ENCODE measurements around the gene KLHL2.
"Not testable (repeated sequence)": the region's sequence is repeated elsewhere in the genome, so short reads cannot be mapped to it uniquely, and the experiment has no call there.

The KLHL2 gene

DNA sequence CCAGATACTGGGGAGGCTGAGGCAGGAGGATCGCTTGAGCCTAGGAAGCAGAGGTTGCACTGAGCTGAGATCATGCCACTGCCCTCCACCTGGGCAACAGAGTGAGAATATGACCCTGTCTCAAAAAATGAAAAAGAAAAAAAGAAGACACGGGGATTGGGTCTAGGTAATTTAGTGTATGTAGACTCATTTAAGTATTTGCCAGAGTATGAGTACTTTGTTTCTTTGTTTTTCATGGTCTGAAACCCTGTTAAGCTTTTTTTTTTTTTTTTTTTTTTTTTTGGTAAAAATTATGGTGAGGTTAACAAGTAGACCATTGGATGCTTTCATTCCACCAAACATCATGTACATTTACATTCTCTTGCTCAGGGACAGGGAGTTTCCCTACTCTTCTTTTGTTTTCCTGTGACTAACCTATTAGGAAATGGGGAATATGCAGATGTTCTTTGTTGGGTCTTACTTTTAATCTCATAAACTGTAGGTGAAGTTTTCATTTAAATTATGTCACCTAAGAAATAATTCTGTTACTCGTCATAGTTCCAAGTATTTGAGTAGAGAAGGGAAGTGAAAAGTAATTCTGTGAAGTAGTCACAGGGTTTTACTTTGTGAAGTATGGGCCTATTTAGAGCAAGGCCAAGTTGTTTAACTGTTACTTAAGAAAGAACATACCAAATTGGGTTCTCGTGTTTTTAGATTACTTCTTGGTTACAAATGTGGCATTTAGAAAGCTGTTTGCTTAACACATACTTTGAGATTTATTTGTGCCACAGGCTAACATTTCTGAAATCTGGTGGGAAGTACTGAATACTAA lies 25.5 kb downstream of the KLHL2 start:
- H3K9ac ChIP-seq (ENCODE audit: low read length); H3K27me3 ChIP-seq (ENCODE audit: insufficient read depth, low read length, poor library complexity); H3K4me2 ChIP-seq (ENCODE audit: low read length); H2BK120ac ChIP-seq (ENCODE audit: low read depth, low read length); H3K4ac ChIP-seq (ENCODE audit: low read depth, low read length); H3K56ac ChIP-seq (ENCODE audit: low read length); H3K18ac ChIP-seq (ENCODE audit: low read length); H2BK5ac ChIP-seq (ENCODE audit: low read length); H3K36me3 ChIP-seq (ENCODE audit: control insufficient read depth, insufficient read depth, low read length); DNase-seq; H3K4me1 ChIP-seq (ENCODE audit: control insufficient read depth, low read depth, low read length); H3K4me3 ChIP-seq (ENCODE audit: low read length); H4K8ac ChIP-seq (ENCODE audit: low read depth, low read length); H3K79me2 ChIP-seq (ENCODE audit: control insufficient read depth, insufficient read depth, low read length); H2BK15ac ChIP-seq (replicated peaks; ENCODE audit: low read depth); H3K27ac ChIP-seq (ENCODE audit: low read depth, low read length); H2AK5ac ChIP-seq (ENCODE audit: low read length); H3K79me1 ChIP-seq (ENCODE audit: low read length); H3K23ac ChIP-seq (ENCODE audit: low read length); H4K5ac ChIP-seq (ENCODE audit: low read length): not testable (repeated sequence)
- WGBS (ENCODE audit: extremely low coverage, insufficient coverage, low lambda C conversion rate), result no CpG with 5 or more reads among the region's 4 CpGs

DNA sequence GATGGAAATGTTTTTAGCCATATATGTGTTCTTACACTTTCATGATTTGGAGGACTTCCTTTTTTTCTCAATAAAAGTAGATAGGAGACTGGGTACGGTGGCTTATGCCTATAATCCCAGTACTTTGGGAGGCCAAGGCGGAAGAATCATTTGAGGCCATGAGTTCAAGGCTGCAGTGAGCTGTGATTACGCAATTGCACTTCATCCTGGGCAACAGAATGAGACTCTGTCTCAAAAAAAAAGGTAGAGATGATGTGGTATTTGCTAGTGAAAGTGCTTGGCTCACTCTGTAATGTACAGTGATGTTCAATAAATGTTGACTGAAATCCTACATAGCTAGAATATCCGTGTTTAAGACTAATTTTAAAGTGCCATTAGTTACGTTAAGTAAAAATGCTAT lies 27.4 kb downstream of the KLHL2 start:
- no CpG with 5 or more reads among the region's 5 CpGs for WGBS (ENCODE audit: extremely low coverage, insufficient coverage, low lambda C conversion rate)
- no peaks in the 10 kb centered on the region for H3K27me3 ChIP-seq (ENCODE audit: insufficient read depth, low read length, poor library complexity)
- no peak overlapping the region for H4K8ac ChIP-seq (ENCODE audit: low read depth, low read length)
- H3K56ac ChIP-seq (ENCODE audit: low read length), result no peak overlapping the region
- H3K4ac ChIP-seq (ENCODE audit: low read depth, low read length), result no peak overlapping the region
- no peaks in the 10 kb centered on the region for H3K79me1 ChIP-seq (ENCODE audit: low read length)
- no peak overlapping the region for H2BK120ac ChIP-seq (ENCODE audit: low read depth, low read length)
- H2BK15ac ChIP-seq (replicated peaks; ENCODE audit: low read depth), result no peak overlapping the region
- no peak for DNase-seq
- no peak overlapping the region for H3K4me3 ChIP-seq (ENCODE audit: low read length)
- H3K36me3 ChIP-seq (ENCODE audit: control insufficient read depth, insufficient read depth, low read length), result no peaks in the 10 kb centered on the region
- H4K5ac ChIP-seq (ENCODE audit: low read length), result no peak overlapping the region
- H3K79me2 ChIP-seq (ENCODE audit: control insufficient read depth, insufficient read depth, low read length), result no peaks in the 10 kb centered on the region
- no peak overlapping the region for H2BK5ac ChIP-seq (ENCODE audit: low read length)
- H3K9ac ChIP-seq (ENCODE audit: low read length), result no peak overlapping the region
- no peak overlapping the region for H3K18ac ChIP-seq (ENCODE audit: low read length)
- no peak overlapping the region for H3K27ac ChIP-seq (ENCODE audit: low read depth, low read length)
- H3K4me2 ChIP-seq (ENCODE audit: low read length), result no peak overlapping the region
- H3K23ac ChIP-seq (ENCODE audit: low read length), result no peak overlapping the region
- no peaks in the 10 kb centered on the region for H3K4me1 ChIP-seq (ENCODE audit: control insufficient read depth, low read depth, low read length)
- H2AK5ac ChIP-seq (ENCODE audit: low read length), result no peak overlapping the region

DNA sequence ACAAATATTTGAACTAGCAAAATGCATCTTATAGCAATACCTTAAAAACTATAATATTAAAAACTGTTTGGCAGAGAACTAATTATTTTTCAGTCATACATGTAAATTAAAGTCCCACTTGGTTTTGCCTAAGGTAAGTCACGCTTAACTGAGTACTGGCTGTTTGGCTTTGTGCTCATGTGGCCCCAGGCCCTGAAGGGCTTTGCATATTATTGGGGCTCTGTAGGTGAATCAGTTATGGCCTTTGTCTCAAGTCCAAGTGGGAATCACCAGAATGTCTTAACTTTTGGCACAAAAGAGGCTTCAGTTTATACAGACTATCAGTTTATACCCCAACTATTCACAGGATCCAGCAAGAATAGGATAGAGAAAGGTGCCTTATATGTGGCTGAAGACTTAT lies 29.5 kb downstream of the KLHL2 start:
- not testable (repeated sequence) for H3K23ac ChIP-seq (ENCODE audit: low read length); H3K4me3 ChIP-seq (ENCODE audit: low read length); H2BK120ac ChIP-seq (ENCODE audit: low read depth, low read length); H2AK5ac ChIP-seq (ENCODE audit: low read length); H3K4me2 ChIP-seq (ENCODE audit: low read length); H3K27ac ChIP-seq (ENCODE audit: low read depth, low read length); H3K79me2 ChIP-seq (ENCODE audit: control insufficient read depth, insufficient read depth, low read length); H3K56ac ChIP-seq (ENCODE audit: low read length); H3K27me3 ChIP-seq (ENCODE audit: insufficient read depth, low read length, poor library complexity); H4K5ac ChIP-seq (ENCODE audit: low read length); DNase-seq; H4K8ac ChIP-seq (ENCODE audit: low read depth, low read length); H2BK15ac ChIP-seq (replicated peaks; ENCODE audit: low read depth); H3K18ac ChIP-seq (ENCODE audit: low read length); H3K4ac ChIP-seq (ENCODE audit: low read depth, low read length); H2BK5ac ChIP-seq (ENCODE audit: low read length); H3K4me1 ChIP-seq (ENCODE audit: control insufficient read depth, low read depth, low read length); H3K9ac ChIP-seq (ENCODE audit: low read length); H3K79me1 ChIP-seq (ENCODE audit: low read length); H3K36me3 ChIP-seq (ENCODE audit: control insufficient read depth, insufficient read depth, low read length)
- WGBS (ENCODE audit: extremely low coverage, insufficient coverage, low lambda C conversion rate), result no CpG with 5 or more reads among the region's 1 CpG

DNA sequence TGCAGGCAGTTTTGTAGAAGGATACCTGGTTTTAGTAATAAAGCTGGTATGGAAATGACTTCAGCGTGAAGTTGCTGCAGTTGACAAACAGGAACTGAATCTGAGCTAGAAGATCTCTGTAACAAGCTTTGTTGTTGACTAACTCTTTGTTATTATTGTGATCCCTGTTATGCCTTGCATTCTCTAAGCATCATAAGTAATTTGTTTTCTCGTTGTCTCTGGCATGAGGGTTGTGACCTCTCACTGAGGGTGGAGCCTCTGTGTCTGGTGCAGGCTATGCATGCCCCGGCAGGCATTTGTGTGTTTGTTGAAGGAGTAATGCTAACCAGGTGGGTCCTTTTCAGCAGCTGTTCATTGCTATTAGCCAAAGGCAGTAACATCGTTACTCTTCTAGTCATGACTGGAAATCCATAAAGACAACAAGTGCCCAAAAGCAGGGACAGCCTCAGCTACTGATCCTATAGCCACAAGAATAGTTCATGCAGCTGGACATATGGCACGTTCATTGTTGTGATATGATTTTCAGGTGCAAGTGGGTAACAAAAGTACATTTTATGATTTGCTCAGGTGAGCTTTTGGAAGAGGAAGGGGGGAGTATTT lies 30.8 kb downstream of the KLHL2 start:
- not testable (repeated sequence) for DNase-seq; H3K56ac ChIP-seq (ENCODE audit: low read length); H3K4me3 ChIP-seq (ENCODE audit: low read length); H3K4me2 ChIP-seq (ENCODE audit: low read length); H3K27me3 ChIP-seq (ENCODE audit: insufficient read depth, low read length, poor library complexity); H3K36me3 ChIP-seq (ENCODE audit: control insufficient read depth, insufficient read depth, low read length); H2BK120ac ChIP-seq (ENCODE audit: low read depth, low read length); H4K5ac ChIP-seq (ENCODE audit: low read length); H2BK15ac ChIP-seq (replicated peaks; ENCODE audit: low read depth); H3K9ac ChIP-seq (ENCODE audit: low read length); H2AK5ac ChIP-seq (ENCODE audit: low read length); H3K18ac ChIP-seq (ENCODE audit: low read length); H3K4ac ChIP-seq (ENCODE audit: low read depth, low read length); H3K79me2 ChIP-seq (ENCODE audit: control insufficient read depth, insufficient read depth, low read length); H3K4me1 ChIP-seq (ENCODE audit: control insufficient read depth, low read depth, low read length); H3K27ac ChIP-seq (ENCODE audit: low read depth, low read length); H3K23ac ChIP-seq (ENCODE audit: low read length); H3K79me1 ChIP-seq (ENCODE audit: low read length); H4K8ac ChIP-seq (ENCODE audit: low read depth, low read length); H2BK5ac ChIP-seq (ENCODE audit: low read length)
- WGBS (ENCODE audit: extremely low coverage, insufficient coverage, low lambda C conversion rate), result no CpG with 5 or more reads among the region's 5 CpGs

DNA sequence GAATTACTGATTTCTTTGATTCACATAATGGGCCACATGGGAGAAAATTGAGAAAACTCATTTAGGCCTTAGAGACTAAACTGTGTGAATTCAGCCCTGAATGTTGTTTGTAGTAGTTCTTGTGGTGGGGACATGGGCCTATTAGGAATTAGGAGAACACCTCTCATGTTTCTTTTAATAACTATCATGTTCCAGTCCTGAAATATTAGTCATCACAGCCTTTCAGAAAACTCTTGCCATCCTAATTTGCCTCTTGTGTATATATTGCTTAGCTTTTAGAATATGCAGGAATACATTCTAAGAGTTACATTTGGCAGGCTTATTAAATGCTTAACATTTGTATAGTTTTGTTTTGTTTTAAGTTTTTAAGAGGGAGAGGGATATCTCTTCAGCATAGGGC lies 33.4 kb downstream of the KLHL2 start:
- DNase-seq; H3K9ac ChIP-seq (ENCODE audit: low read length); H3K27me3 ChIP-seq (ENCODE audit: insufficient read depth, low read length, poor library complexity); H3K27ac ChIP-seq (ENCODE audit: low read depth, low read length); H2BK120ac ChIP-seq (ENCODE audit: low read depth, low read length); H3K4me3 ChIP-seq (ENCODE audit: low read length); H2BK5ac ChIP-seq (ENCODE audit: low read length); H3K4ac ChIP-seq (ENCODE audit: low read depth, low read length); H3K56ac ChIP-seq (ENCODE audit: low read length); H3K4me1 ChIP-seq (ENCODE audit: control insufficient read depth, low read depth, low read length); H3K36me3 ChIP-seq (ENCODE audit: control insufficient read depth, insufficient read depth, low read length); H3K23ac ChIP-seq (ENCODE audit: low read length); H3K4me2 ChIP-seq (ENCODE audit: low read length); H2AK5ac ChIP-seq (ENCODE audit: low read length); H3K79me2 ChIP-seq (ENCODE audit: control insufficient read depth, insufficient read depth, low read length); H4K8ac ChIP-seq (ENCODE audit: low read depth, low read length); H3K18ac ChIP-seq (ENCODE audit: low read length); H3K79me1 ChIP-seq (ENCODE audit: low read length); H2BK15ac ChIP-seq (replicated peaks; ENCODE audit: low read depth); H4K5ac ChIP-seq (ENCODE audit: low read length): not testable (repeated sequence)

DNA sequence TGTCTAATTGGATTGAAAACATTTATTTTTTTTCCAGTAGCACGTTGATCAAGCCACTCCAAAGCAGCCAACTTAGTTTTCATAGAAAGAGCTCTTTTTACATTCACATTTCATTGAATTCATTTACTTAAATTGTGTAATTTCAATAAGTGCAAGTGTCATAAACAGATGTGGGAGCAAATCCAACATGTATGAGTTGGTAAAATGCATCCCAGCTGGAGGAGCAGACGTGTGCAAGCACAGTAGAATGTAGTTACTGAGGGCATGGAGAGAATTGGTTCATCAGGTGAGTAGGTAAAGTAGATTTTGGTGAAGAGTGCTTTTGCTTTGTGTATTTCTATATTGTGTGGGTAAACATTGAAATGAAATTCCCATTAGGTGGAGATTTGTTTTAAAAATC lies 36.8 kb downstream of the KLHL2 start:
- not testable (repeated sequence) for H3K9ac ChIP-seq (ENCODE audit: low read length); H3K79me1 ChIP-seq (ENCODE audit: low read length); H2BK5ac ChIP-seq (ENCODE audit: low read length); H3K79me2 ChIP-seq (ENCODE audit: control insufficient read depth, insufficient read depth, low read length); H2BK120ac ChIP-seq (ENCODE audit: low read depth, low read length); H3K23ac ChIP-seq (ENCODE audit: low read length); H4K8ac ChIP-seq (ENCODE audit: low read depth, low read length); H3K56ac ChIP-seq (ENCODE audit: low read length); H3K36me3 ChIP-seq (ENCODE audit: control insufficient read depth, insufficient read depth, low read length); DNase-seq; H3K27me3 ChIP-seq (ENCODE audit: insufficient read depth, low read length, poor library complexity); H2BK15ac ChIP-seq (replicated peaks; ENCODE audit: low read depth); H3K4ac ChIP-seq (ENCODE audit: low read depth, low read length); H3K27ac ChIP-seq (ENCODE audit: low read depth, low read length); H3K18ac ChIP-seq (ENCODE audit: low read length); H4K5ac ChIP-seq (ENCODE audit: low read length); H3K4me2 ChIP-seq (ENCODE audit: low read length); H3K4me1 ChIP-seq (ENCODE audit: control insufficient read depth, low read depth, low read length); H3K4me3 ChIP-seq (ENCODE audit: low read length); H2AK5ac ChIP-seq (ENCODE audit: low read length)
- WGBS (ENCODE audit: extremely low coverage, insufficient coverage, low lambda C conversion rate), result no CpG with 5 or more reads among the region's 2 CpGs

Data from mesendoderm (in vitro differentiated cells).